Pulmonary artery endothelial cell (primary cell): Measurements from ENCODE around the gene MGST1. TPM values are rescaled to one million over a fixed set of nuclear protein-coding genes. Genes with fewer than 3 reads are reported as not detected.

Experiments
- DNase-seq: peaks from one replicate; pipeline ENCODE4 v3.0.0-alpha.2; 2011; ENCODE audit warnings: low read depth, low spot score
- total RNA-seq: library from RNA; depleted of rRNA; stranded (reverse); fragments of >200 nt; gene quantifications from 2 replicates; pipeline ENCODE4 v1.2.3, GENCODE V29; 2014

Gene MGST1, protein sequence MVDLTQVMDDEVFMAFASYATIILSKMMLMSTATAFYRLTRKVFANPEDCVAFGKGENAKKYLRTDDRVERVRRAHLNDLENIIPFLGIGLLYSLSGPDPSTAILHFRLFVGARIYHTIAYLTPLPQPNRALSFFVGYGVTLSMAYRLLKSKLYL
- total RNA-seq, result 32.8 and 62.1 TPM in 2 replicates

GRCh38 chr12:16347391-16348298, at the start of gene MGST1:
Gene MGST1, plus strand, starts transcription at chr12:16347645. Its CDS starts 6,608 bp downstream, at chr12:16354253.
- peak; percentile 5 for DNase-seq

DNA sequence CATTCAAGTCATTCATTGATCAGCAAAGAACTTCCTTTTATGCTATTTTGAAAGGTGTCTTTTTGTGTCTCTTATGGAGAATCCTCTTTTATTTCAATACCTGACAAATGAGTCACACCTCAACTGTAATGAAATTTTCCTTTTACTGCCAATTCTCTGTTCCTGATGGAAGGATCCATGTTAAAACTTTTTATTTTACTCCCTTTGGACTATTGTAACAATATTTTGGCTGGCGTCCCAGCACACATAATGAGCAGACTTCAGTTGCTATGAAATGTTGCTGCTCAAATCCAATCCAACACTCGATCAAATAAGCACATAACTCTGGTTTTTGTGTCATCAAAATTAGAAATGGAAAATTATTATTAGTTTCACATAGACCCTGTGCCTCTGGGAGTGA, 48.0 kb upstream of the MGST1 start:
- no peak for DNase-seq

DNA sequence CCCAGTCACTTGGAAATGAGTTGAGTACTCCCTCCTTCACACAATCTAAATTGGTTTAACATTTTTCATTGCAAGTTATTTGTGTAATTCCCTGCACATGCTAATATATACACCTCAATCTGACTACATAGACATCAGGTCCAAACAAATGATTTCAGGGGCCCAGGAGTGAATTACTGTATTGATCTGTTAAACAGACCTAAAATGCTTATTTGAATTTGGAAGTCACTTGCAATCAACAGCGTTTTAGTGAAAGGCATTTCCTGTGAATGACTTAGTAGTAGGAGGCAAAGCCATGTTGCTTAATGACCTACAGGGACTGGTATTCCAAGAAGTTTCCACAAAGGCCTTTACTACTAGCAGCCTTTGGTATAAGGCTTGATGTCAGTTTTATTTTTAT, 47.3 kb upstream of the MGST1 start:
- DNase-seq, result no peak

GRCh38 chr12:16300736-16301135, 46.7 kb upstream of the MGST1 start:
- no peak for DNase-seq

DNA sequence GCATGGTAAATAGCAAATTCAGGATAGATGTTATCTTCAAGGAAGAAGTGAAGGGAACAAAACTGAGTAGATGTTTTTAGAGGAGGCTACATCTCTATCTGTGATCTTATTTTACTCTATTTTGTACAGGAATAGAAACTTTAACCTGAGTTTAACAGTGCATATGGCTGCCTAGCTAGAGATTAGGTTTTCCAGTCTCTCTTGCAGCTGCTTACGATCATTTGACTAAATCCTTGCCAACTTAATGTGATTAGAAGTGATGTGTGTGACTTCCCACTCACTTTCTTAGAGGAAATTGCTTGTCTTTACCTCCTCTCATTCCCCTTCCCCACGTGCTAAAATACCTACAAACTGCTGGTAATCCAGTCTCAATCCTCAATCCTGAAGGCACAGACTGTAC, 43.5 kb upstream of the MGST1 start:
- no peak for DNase-seq

GRCh38 chr12:16307856-16308475, 39.5 kb upstream of the MGST1 start:
- DNase-seq, result no peak

DNA sequence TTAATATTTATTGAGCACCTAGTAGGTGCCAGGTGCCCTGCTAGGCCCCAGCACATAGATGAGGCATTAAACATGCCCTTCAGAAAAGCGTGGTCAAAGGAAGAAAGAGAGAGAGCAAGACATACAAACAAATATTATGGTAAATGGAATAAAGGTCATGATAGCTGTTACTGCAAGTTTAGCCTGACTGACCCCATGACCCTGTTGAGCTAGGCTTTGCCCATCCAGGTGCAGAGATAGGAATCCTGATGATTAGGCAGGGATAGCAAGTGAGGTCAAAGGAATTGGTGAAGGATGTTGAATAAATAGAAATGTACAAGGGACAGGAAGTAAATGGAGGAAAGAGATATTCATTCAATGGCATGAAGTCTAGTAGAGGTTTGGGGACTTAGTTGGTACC, 36.5 kb upstream of the MGST1 start:
- DNase-seq, result no peak

- DNase-seq, result no peak
Measured at GRCh38 chr12:16323010-16323409, 24.4 kb upstream of the MGST1 start.

DNA sequence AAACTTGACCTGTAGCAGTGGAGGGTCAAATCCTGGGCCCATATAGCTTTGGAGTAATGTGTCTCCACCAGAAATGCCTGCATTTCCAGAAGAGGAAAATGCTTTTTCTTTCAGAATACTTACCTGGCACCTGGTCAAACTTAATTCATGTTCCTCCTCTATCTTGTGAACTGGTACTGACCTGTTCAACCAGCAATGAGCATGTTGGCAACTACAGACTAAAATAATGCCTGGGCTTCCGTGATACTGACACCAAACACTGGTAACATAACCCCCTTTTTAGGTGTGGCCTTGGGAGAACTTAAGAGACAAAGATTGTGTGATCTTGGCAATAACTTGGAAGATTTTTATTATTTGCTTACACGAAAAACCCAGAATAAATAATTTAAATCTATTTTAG, 23.8 kb upstream of the MGST1 start:
- no peak for DNase-seq

- no peak for DNase-seq
Measured at GRCh38 chr12:16324272-16324671, 23.2 kb upstream of the MGST1 start.

DNA sequence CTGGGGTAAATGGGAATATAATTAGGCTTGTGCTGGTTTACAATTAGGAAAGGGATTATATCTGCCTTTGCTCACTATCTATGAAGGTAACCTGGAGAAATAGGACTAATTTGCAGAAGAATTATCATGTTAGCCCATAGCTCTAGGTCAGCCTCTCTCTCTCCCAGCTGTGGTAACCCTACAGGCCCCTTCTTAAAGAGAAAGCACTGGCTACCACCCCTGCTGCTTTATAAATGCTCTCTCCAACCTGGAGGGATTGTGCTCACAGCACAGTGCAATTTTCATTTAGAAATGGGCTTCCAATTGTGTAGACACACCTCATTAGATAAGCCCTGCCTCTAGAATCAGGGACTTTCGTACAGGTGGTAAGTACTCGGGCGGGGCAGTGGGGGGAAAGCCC, 22.7 kb upstream of the MGST1 start:
- DNase-seq, result no peak

DNA sequence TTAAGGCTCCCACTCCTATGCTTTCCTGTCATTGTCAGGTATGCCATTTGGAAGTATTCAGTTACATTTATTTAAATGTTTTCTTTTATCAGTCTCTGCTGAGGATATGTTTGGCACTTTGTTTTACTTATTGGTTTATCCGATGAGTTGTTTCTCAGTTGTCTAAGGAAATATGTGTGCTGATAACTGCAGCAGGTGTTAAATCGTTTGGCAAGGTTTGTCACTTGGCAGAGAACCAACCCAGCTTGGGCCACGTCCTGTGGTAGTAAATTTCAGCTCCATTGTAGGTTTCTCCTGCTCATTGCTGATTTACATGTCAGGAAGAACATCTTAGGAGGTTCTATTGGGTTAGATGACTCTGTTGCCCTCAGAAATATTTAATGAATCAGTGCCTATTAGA, 22.0 kb upstream of the MGST1 start:
- no peak for DNase-seq

- DNase-seq, result no peak
Measured at GRCh38 chr12:16327963-16328362, 19.5 kb upstream of the MGST1 start.

DNA sequence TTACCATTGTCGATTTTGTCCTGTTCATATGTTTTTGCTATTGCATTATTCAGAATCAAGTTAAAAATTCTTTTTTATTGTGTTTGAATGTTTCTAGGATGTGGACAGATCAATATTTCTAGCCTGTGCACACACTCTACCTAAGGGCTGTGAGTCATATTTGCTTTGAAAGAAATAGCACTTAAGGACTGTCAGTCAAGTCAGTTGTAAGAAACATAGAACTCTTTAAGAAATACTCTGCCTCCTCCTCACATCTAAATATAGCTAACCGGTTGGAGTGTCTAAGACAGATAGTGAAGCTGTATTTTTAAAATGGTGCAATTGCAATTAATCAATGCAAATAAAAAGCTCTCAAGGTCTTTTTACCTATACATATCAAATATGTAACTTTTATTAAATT, 17.9 kb upstream of the MGST1 start:
- no peak for DNase-seq

DNA sequence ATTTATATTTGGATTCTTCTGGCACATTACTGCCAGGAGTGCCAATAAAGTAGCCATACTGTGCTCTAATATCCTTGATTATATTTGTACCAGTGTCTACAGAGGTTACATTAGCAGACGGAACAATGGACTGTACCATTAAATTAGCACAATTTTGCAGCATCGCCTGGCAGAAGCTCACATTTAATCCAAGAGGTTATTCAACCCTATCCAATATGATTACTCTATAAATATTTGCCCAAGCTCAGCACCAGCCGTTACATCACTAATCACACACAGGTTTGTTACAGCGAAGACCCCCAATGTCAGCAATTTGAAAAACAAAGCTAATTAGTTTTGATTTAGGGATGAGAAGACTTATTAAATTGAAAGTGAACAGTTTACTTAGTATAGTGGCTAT, 16.9 kb upstream of the MGST1 start:
- DNase-seq, result no peak

GRCh38 chr12:16331998-16332397, 15.4 kb upstream of the MGST1 start:
- DNase-seq, result no peak

DNA sequence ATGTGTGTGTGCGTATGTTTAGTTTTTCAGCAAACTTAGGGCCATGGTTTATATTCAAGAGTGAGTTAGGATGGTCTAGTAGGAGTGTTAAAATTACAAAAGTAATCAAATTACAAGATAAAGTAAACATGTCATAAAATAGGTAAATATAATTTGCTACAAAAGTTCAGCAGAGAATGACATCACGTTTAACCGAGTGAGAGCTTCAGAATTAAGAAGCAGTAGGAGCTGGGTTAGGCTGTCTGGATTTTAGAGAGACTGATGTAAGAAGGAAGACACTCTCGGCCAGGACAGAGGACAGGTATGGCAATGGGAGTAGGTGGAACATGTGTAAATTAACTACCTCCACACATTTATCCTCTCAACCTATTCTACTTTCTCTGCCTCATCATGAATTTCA, 11.6 kb upstream of the MGST1 start:
- DNase-seq, result no peak

- DNase-seq, result no peak
Measured at GRCh38 chr12:16344269-16344668, 3.2 kb upstream of the MGST1 start.

DNA sequence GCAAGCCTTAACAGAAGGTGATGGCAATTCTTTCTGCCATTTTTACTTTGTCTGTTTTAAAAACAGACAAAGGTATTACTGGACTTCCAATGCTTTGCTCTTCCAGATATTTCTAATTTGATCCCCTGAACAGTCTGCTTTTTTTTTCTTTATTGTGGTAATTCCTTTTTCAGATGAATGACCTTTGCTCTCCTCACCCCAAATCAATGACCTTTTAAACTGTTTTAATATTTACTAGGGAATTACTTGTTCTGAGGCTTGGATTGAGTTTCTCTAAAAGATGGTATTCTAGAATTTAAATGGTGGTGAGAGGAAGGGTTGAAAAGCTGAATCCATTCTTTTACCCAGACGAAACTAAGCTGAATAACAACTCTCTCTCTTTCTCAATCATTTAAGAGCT, 2.3 kb upstream of the MGST1 start:
- no peak for DNase-seq

- no peak for DNase-seq
Measured at GRCh38 chr12:16346958-16347357, 487 bp upstream of the MGST1 start.

DNA sequence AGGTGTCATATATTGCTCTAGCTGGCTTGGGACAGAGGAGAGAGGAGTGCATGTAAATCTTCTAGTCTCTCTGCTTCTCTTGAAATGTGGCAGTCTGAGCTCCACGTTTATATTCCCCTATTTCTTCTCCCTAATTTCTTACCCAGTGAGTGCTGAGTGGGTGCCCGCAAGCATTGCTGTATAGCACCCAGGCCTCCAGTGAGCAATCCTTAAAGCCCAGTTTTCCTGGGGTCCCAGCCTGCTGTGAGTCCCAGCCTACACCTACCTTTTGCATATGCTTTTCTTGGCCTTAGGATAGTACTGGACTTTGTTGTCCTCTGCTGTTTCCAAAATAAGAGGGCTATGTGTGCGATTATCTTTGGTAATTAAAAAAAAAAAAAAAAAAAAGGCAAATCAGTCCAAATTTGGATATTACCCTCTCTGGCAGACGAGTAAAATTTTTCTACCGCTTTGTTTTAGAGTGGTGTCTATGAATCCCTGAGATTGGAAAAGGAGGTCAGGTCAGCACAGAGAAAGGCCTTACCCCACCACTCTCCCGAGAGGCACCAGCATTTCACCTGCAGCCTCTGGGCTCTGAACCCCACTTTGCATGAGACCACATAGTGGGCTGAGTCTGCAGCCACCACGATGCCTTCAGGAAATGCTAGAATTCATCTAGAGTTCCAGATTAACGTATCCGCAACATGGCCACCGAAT, 1.1 kb downstream of the MGST1 start:
- no peak for DNase-seq

- DNase-seq, result peak; percentile 13
Measured at GRCh38 chr12:16349131-16349460, 1.7 kb downstream of the MGST1 start.
